K562 (cell line): ENCODE data around the gene NBEA. TPM values are rescaled to one million over a fixed set of nuclear protein-coding genes. Genes with fewer than 3 reads are reported as not detected.

Experiments used
- ATAC-seq: fragments of 200-7000 bp; cut with Tn5 transposase; 3 replicates; pipeline ENCODE4 v1.9.1; 2020; ENCODE audit warnings: moderate library complexity
- BruUV-seq: library from RNA; stranded (reverse); fragments of 400-500 nt; replicated peaks from 2 replicates; lab custom pipeline; 2021; lab: Mats Ljungman, UMichigan
- CTCF ChIA-PET: fragments of 300-600 bp; formaldehyde crosslinking; extraction: SDS; loops from one replicate; lab custom pipeline; 2021; ENCODE audit warnings: low intra/inter-chr PET ratio; lab: Yijun Ruan, JAX
- POLR2A ChIA-PET: fragments of 300-600, 350-650 bp; sonication (Branson Sonifier 250); formaldehyde crosslinking; extraction: SDS; loops from one replicate; lab custom pipeline; 2021; ENCODE audit warnings: antibody characterized with exemption, inconsistent platforms; lab: Yijun Ruan, JAX
- DNase-seq, 4 experiments: peaks; one replicate each; pipeline versions ENCODE4 v3.0.0 to v3.0.0-alpha.2; 2011 to 2018; ENCODE audit warnings: low spot score in 3 of 4, mixed read lengths in 3 of 4; ENCODE audit errors: extremely low read depth in 1 of 4
- FAIRE-seq: peaks from 2 replicates; lab custom pipeline; 2011; peaks lifted over from hg19 to GRCh38; lab: Jason Lieb, UNC
- H2AFZ ChIP-seq: 2 replicates; pipeline ENCODE4 v1.6.0; 2011; ENCODE audit warnings: low read depth, low read length, control low read depth, inconsistent platforms
- H3K27ac ChIP-seq: fragments of 200-600 bp; 3 replicates; pipeline ENCODE4 v1.8.0; 2011; ENCODE audit warnings: low read depth, mild to moderate bottlenecking, control low read depth, inconsistent platforms, low read length, moderate library complexity, mixed read lengths; ENCODE audit errors: extremely low read depth
- H3K27me3 ChIP-seq, 2 experiments: fragments of 300-600 bp in 1 of 2; 2 replicates in 1 of 2; 3 replicates in 1 of 2; pipeline versions ENCODE4 v1.6.0 to v1.8.0; 2011; ENCODE audit warnings: inconsistent platforms in 2 of 2, low read length in 2 of 2, mild to moderate bottlenecking in 1 of 2, mixed read lengths in 1 of 2, moderate library complexity in 1 of 2; ENCODE audit not compliant: control insufficient read depth in 2 of 2, insufficient read depth in 2 of 2
- H3K36me3 ChIP-seq: fragments of 300-600 bp; 3 replicates; pipeline ENCODE4 v1.8.0; 2011; ENCODE audit warnings: mild to moderate bottlenecking, low read length, inconsistent platforms; ENCODE audit not compliant: control insufficient read depth, insufficient read depth
- H3K4me1 ChIP-seq, 2 experiments: fragments of 200-600 bp in 1 of 2; replicated peaks in 1 of 2; 2 replicates in 1 of 2; 3 replicates in 1 of 2; pipeline versions ENCODE4 v1.5.1 to v1.8.0; 2011; ENCODE audit warnings: inconsistent platforms in 2 of 2, low read length in 2 of 2, mild to moderate bottlenecking in 1 of 2, mixed read lengths in 1 of 2, moderate library complexity in 1 of 2; ENCODE audit not compliant: control insufficient read depth in 2 of 2, insufficient read depth in 2 of 2
- H3K4me2 ChIP-seq: 2 replicates; pipeline ENCODE4 v1.6.1; 2011; ENCODE audit warnings: low read length, control low read depth, inconsistent platforms, mixed read lengths; ENCODE audit not compliant: insufficient read depth
- H3K4me3 ChIP-seq: fragments of 200-600 bp; sonication (generic), shearing (Covaris generic); 2 replicates; pipeline ENCODE4 v1.5.1; 2016; ENCODE audit warnings: control low read depth, inconsistent platforms
- H3K79me2 ChIP-seq: fragments of 200-600 bp; 3 replicates; pipeline ENCODE4 v1.8.0; 2011; ENCODE audit warnings: low read length, inconsistent platforms; ENCODE audit not compliant: control insufficient read depth, insufficient read depth
- H3K9ac ChIP-seq, 2 experiments: 2 replicates each; pipeline versions ENCODE4 v1.6.0 to v1.6.1; 2011; ENCODE audit warnings: low read depth in 2 of 2, low read length in 2 of 2, control low read depth in 1 of 2, inconsistent platforms in 1 of 2, mild to moderate bottlenecking in 1 of 2, mixed read lengths in 1 of 2; ENCODE audit not compliant: insufficient read depth in 1 of 2
- H3K9me1 ChIP-seq: one replicate; pipeline ENCODE4 v1.6.0; 2011; ENCODE audit warnings: inconsistent platforms, mild to moderate bottlenecking, low read length, moderate library complexity; ENCODE audit not compliant: control insufficient read depth, insufficient read depth
- H3K9me3 ChIP-seq: replicated peaks from 2 replicates; pipeline ENCODE4 v1.5.1; 2011; ENCODE audit warnings: low read depth, low read length, inconsistent platforms; ENCODE audit not compliant: control insufficient read depth, insufficient read depth
- H4K20me1 ChIP-seq: replicated peaks from 2 replicates; pipeline ENCODE4 v1.6.1; 2011; ENCODE audit warnings: low read length, inconsistent platforms, mixed read lengths; ENCODE audit not compliant: control insufficient read depth, insufficient read depth
- AFF4 ChIP-seq: sonication (generic); formaldehyde crosslinking; IDR thresholded peaks from 2 replicates; pipeline ENCODE4 v1.8.0; 2023; ENCODE audit warnings: mild to moderate bottlenecking, missing genetic modification reagents
- ILK ChIP-seq: fragments of 450-650 bp; IDR thresholded peaks from 2 replicates; pipeline ENCODE4 v1.6.1; 2016; ENCODE audit warnings: missing genetic modification characterization, low read depth, mild to moderate bottlenecking, missing compliant biosample characterization, moderate library complexity, borderline replicate concordance
- NCOA6 ChIP-seq: fragments of 450-650 bp; IDR thresholded peaks from 2 replicates; pipeline ENCODE4 v1.6.1; 2017; ENCODE audit warnings: mild to moderate bottlenecking
- WGBS: fragments of 100-300 bp; shearing (Covaris generic); methylation state at CpG from one replicate; pipeline ENCODE4 v1.1.6; 2016; ENCODE audit warnings: low coverage, mixed read lengths; ENCODE audit not compliant: insufficient coverage; ENCODE audit errors: missing lambda C conversion rate; 5-methylcytosine and 5-hydroxymethylcytosine counted together
- in situ Hi-C: fragments of 300-500 bp; cut with MboI; formaldehyde crosslinking; loops from 4 replicates; pipeline ENCODE4 v1.15.0; 2018; ENCODE audit warnings: inconsistent platforms, mixed read lengths
- intact Hi-C: fragments of 100-400 bp; cut with micrococcal nuclease; formaldehyde crosslinking; loops from 2 replicates; pipeline ENCODE4 v1.14.2; 2022
- polyA plus RNA-seq, 8 experiments: library from polyadenylated mRNA; depleted of rRNA in 4 of 8; stranded (reverse) in 5 of 8; unstranded in 3 of 8; fragments of >200 nt; fragmentation: Nextera tagmentation in 2 of 8; fragmentation: Illumina TruSeq in 1 of 8; extraction: Ambion mirVana in 2 of 8; extraction: Trizol in 1 of 8; gene quantifications; 2 replicates each; pipeline versions ENCODE4 v1.2.1 to v1.2.3, GENCODE V29; 2011 to 2014; ENCODE audit warnings: inconsistent platforms in 1 of 8, missing spikeins in 1 of 8
- total RNA-seq, 7 experiments: library from RNA; depleted of rRNA in 6 of 7; stranded (reverse); fragments of >200 nt in 6 of 7; fragmentation: Illumina TruSeq in 2 of 7; extraction: Trizol in 2 of 7; gene quantifications; 2 replicates each; pipeline versions ENCODE4 v1.2.1 to v1.2.3, GENCODE V29; 2011 to 2021; ENCODE audit warnings: low replicate concordance in 1 of 7

The NBEA gene
- total and polyA plus RNA-seq, 9 of the 15 experiments (the other 6 are each of a cell fraction or from before 2014, with no cell fraction given), result 0.03 to 0.94 (median 0.05) TPM; not detected in 2

DNA sequence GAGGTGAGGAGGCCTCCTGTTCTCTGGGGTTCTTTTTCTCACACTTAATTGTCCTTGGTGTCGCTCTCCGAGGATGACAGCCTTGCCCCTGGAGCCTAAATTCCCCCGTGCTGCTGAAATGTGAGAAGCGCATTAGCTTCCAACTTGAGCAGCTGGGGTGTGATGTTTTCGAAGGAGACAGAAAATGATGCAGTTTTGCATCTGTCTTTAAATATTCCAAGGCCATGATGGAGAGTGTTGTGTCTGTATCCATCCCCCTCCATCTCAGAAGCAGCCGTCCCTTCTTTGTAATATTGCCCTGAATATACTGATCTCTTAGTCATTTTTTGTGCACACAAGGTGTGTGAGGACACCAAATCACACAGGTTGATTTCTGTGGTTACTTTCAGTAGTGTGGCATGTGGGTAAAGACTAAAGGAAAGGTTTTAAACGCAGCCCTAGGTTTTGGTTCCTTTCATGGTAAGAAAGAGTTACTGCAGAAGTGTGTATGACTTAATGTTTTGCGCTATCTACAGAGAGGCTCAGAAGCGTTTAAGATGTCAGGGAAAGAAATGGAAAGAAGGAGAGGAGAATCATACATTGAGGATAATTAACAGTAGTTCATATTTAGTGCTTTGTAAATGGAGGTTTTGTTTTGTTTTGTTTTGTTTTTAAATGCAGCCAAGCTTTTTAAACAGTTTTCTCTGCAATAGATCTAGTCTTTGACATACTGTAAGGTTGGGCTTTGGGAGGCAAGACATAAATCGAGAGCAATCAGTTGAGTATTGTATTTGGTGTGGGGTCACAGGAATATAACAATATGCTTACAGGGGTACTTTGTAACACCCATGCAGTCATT is 1.6 kb downstream of the NBEA start:
- Histone ChIP-seq H3K36me3 (no peaks in the 10 kb centered on the region), H3K9me3 (no peaks in the 10 kb centered on the region), H3K9me1 (no peaks in the 10 kb centered on the region), H3K4me2 (no peak overlapping the region), H3K79me2 (no peaks in the 10 kb centered on the region), H3K27me3 (no peaks in the 10 kb centered on the region), H3K4me3 (no peak overlapping the region), H3K4me1 (peaks cover 0 to 9% of the 10 kb centered on the region in 2 experiments; a peak in 2 of 5 replicates), H3K27ac (no peak overlapping the region), H2AFZ (no peak overlapping the region), H4K20me1 (no peaks in the 10 kb centered on the region), H3K9ac (no peak overlapping the region)
- ChIA-PET CTCF (no interaction called here), POLR2A (no interaction called here)
- no TSS peak for BruUV-seq
- in situ Hi-C loops (no loop called here), intact Hi-C loops (no loop called here)
- 3% methylated on average over 8 of the region's 10 CpGs for WGBS
- DNase-seq, result no peak
- FAIRE-seq, result no peak
- no peak for TF ChIP-seq ILK (tag)
- TF ChIP-seq AFF4, result no peak
- no peak for TF ChIP-seq NCOA6
- no peak for ATAC-seq
